H4 (cell line): ENCODE measurements around the gene CAMK2G. TPM values are rescaled to one million over a fixed set of nuclear protein-coding genes. Genes with fewer than 3 reads are reported as not detected.

Experiments
- DNase-seq: peaks from one replicate; pipeline ENCODE4 v3.0.0-alpha.2; 2015; ENCODE audit warnings: low spot score
- total RNA-seq: library from RNA; depleted of rRNA; stranded (reverse); fragments of >200 nt; shearing (Covaris generic); gene quantifications from 2 replicates; pipeline ENCODE4 v1.2.3, GENCODE V29; 2014

The CAMK2G gene
- total RNA-seq, 1 experiment from 2014 or later: 24.1 TPM

DNA sequence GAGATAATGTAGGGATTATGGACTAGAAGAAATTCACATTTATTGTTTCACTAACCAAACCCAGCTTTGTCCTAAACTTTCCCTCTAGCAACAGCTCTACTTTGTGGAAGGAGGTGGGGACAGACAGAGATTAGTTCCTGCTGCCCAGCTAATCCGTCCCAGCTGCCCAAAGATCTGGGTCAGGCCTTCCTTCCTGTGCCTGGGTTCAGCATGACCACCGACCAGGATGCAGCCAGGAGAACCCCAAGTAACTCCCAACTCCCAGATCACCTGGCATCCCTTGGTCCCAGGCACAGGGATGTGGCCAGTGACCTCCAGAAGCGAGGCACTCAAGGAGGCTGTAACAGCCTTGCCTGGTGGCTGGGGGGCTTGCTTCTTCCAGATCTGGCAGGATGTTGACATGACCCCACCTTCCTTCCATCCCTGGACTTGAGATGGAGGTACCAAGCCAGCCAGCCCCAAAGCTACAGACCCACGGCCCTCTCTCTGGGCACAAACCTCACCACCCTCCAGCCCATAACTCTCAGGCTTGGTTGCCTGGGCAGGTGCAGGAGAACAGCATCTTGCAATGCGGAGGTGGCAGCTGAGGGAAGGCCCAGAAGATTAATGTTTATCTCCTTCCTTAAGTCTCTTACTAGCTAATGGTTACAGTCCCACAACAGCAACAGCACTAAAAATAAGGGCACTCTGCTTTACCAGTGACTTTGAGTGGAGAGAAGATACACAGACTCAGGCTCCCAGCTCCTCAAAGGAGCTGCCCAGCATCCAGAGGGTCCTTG lies 11.1 kb downstream of the CAMK2G start:
- DNase-seq: no peak

DNA sequence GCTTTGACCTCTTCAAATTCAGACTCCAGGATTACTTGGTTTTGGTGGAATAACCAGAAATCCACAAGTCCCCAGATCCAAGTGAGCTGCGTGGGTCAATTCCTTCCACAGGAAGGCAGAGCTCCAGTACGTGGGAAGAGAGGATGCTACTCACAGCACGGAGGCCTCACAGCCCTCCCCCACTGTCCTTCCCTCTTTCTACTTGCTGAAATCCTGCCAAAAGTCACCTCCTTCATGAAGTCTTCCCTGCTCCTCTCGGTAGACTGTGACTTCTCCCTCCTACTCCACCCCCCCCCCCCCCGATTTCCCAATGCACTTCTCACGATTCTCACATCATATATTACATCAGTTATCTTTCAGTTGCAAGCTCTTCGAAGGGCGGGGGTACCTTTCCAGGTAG lies 12.3 kb downstream of the CAMK2G start:
- no peak for DNase-seq

DNA sequence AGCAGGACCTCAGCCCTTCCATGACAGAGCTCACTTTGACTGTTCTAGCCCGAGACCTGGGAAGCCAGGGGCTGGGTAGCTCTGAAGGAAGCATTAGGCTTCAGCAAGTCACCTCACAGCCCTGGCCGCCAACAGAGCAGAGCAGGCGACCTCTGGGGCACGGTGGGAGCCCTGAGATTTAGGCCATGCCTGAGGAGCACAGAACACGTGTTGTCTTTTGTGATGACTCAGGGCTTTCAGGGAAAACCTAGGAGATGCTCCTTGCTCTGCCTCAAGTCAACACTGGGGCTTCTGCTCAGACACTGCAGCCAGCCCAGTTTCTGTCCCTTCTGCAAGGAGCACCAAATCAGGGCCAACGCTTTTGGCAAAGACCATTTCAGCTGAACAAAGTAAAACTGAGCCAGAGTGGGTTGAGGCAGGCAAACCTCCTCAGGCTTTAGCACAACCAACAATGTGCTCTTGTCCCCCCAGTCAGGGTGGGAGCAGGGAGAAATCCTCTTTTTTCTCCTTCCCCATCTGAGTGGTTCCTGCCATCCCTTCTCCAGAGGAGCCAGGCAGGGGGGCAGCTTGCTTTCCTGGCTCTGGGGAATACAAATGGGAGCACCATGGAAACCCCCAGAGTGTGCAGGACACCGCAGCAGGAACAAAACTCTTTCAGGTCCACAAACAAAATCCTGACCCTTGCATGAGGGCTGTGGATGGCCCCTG lies 14.4 kb downstream of the CAMK2G start:
- DNase-seq: no peak

DNA sequence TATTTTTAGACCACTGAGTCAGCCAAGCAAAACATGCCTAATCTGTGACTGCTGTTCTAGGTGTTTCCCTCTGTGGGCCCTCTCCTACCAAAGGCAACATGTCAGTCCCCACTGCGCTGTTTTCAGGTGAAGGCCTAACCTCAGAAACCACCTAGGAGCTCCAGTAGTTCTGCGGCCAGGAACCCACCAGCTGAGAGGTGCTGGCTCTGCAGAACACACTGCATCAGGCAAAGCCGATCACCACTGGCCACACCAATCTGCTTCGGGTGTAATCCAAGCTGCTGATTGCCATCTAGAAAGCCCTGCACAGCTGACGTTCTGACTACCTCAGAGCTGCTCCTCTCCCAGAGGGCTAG lies 14.9 kb downstream of the CAMK2G start:
- DNase-seq: no peak

DNA sequence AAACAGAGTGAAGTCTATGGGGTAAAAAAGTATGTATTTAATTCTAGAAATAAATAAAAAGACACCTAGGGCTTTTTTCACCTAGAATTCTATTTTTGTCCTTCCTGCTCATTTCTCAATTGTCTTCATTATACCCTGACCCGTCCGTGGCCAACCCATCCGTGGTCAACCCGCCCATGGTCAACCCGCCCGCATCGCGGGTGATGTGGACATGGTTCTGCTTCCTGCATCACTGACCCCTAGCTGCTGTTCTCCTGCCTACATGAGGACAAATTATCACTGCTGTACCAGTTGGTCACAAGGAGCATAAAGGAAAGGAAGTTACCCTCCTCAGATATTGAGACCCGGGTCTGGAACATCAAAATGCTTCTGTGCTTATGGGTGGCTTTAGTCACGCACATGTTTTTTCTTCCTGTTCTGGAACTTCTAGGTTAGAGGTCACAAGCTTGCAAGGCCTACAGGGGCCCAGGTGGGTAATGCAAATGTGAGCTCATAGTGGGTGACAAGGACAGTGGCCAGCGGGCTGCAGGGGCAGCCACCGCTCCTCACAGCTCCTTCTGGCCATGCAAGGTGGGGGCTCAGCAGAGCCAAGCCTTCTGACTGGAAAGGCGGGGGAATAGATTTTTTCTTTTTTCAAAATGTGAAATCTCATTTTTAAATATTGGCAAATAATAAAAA lies 15.5 kb downstream of the CAMK2G start:
- DNase-seq: no peak

DNA sequence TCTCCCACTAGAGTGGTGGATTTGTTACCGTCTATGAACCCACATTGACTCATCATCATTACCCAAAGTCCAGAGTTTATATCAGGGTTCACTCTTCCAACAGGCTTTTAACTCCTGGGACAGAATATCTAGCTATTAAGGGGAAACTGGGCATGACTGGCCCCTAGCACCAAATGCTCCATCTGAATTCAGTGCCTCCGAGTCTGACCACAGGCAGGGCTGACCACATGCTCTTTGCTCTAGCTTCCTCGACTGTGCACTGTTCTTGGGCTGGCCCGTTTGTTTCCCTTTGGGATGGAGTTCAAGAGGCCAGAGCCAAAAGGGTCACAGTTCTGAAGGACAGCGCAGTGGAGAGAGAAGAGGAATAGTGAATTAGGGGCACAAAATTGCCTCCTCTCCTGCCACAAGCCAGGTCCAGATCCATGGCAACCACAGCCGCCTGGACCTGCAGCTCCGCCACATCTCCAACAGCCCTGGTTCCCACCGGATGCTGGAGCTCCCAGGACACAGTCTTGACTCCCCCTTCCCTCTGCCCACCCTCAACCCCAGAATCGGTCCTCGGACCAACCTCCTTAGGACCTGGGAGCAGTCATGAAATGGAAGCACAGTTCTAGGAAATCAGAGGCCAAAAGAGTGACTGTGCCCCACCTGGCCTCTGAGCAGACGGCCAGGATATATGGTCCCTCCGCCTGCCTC lies 16.2 kb downstream of the CAMK2G start:
- no peak for DNase-seq

DNA sequence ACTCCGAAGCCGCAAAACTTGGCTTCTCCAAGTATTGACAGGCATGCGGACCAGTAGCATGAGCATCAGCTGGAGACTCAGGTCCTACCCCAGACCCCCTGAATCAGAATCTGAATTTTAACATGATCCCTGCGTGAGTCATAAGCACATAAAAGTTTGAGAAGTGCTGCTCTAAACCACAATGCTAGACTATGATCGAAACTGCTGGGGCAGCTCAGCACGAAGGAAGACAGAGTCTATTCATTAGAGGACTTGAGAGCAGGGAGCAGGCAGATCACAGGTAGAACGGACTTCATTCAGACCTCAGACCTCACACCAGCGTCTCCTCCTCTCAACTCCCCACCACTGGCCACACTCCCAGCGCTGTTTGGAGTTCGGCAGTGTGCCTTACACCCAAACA lies 16.9 kb downstream of the CAMK2G start:
- DNase-seq: no peak

DNA sequence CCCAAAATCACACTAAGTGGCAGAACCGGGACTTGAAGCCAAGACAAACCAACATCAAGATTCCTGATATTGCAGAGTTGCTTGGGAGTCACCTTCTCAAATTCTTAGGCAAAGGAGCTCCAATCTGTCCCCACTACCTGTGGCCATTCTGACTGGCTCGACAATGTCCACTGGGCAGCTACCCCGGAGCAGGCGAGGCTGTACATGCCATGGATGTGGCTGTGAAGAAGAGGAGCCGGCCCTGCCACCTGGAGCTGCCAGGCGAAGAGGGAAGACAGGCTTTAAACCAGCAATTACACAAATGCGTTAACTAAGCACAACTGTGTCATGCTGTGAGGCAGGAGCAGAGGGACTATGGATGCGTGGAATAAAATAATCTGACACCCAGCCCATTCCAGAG lies 18.1 kb downstream of the CAMK2G start:
- no peak for DNase-seq

DNA sequence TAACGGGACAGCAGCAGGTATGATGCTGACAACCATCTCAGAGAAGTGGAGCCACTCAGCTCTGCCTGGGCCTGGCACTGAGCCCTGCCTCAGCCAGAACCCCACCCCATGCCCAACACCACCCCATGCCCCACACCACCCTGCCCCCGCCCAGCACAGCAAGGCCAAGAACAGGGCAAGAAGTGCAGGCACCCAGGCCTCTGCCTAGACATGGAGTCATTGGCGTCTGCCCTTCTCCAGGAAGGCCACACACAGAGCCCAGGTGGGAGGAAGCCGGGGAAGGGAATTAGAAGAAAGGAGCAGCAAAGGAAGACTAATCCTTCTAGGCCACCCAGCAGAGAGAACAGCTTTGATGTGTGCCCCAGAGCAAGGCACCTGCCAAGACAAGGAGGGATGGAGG lies 18.9 kb downstream of the CAMK2G start:
- DNase-seq: no peak

DNA sequence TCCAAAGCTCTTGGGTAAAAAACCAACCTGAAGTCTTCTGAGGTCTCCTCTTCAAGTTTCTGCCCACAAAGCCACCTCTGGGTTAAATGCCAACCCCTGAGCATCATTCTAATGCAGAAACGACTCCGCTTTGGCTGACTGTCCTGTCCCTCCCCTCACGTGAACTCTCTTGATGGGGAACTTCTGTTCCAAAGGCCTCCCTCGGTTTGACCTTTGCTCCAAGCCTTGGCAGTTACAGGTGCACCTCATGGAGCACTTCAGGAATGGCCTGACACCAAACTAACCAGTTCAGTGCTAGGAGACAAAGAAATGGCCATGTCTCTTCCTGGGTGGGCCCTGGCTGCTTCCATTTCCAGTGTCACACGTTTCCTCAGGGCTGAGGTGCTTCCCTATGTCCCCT lies 20.0 kb downstream of the CAMK2G start:
- no peak for DNase-seq

DNA sequence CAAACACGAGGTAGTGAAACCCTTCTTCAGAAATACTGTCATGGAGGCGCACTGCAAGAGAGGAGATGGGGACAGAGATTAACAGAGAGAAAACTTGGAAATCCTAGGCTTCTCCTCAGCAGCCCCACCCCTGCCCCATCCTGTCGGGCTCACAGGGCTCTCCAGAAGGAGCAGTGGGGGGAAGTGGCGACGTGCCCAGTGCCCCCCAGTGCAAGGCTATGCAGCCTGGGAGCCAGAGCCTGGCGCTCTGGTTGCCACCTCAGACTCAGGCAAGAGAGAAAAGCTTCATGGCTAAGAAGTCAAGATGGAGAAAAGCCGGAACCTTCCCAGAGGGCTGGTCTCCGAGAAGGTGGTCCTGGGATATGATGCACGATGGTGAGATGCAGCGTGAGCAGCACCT lies 21.2 kb downstream of the CAMK2G start:
- no peak for DNase-seq

DNA sequence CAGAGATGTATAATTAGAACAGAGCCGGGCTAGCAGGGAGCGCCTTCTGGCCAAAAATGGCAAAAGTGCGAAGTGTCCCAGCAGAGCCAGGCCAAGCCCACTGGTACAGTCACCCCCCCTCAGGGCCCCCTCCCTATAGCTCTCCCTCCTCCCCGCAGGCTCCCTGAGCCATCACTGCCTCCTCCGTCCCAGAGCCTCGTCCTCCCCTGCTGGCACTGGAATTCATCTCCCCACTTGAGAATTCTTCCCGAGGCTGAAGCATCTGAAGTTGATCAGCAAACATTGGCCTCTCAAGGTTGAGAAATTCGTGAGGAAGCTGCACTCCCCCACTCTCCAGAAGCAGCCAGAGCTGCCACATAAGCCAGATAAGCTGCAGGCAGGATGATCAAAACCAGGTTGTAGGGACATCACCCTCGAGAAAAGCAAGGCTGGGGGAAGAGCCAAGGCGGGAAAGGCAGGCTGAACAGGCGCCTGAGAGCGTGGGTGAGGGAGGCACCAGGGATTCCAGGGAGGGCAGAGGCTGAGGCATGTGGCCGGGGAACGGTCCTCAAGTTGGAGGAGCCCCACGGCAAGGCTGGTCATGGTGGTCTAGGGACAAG lies 23.4 kb downstream of the CAMK2G start:
- DNase-seq: no peak

DNA sequence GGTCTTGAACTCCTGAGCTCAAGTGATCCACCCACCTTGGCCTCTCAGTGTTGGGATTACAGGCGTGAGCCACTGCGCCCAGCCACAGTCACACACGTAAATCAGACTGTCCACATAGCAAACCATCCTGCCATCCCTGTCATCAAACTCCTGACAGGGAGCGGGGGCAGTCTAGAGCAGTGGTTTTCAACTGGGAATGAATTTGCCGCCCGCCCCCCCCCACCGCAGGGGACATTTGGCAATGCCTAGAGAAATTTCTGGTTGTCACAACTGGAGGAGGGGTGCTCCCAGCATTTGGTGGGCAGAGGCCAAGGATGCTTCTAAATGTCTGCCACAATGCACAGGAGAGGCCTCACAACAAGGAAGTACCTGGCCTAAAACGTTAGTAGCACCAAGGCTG lies 24.1 kb downstream of the CAMK2G start:
- no peak for DNase-seq

DNA sequence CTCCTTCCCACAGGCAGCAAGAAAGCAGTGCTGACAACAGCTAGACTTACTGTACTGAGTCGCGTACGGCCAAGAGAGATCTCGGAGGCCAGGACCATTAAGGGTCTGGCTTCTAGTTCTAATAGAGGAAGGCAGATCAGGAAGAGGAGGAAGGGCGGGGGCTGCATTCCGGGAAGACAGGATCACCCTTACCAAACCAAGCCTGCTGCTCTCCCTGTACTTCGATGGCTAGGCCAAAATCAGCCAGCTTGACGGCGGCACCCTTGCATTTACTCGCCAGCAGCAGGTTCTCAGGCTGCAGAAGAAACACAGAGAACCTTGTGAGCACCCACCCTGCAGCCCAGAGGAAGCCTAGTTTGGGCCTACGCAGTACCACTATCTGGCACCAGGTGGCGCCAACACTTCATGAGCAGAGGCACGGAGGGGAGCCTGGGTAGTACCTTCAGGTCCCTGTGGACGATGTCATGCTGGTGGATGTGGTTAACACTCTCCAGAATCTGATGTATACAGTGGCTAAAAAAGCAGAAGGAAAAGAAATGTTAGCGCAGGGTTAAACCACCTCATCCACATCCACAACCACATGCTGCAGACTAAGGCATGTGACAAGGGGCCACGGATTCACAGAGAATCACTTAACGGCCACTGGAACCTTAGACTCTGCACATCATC lies 25.4 kb downstream of the CAMK2G start:
- DNase-seq: peak; percentile 76

DNA sequence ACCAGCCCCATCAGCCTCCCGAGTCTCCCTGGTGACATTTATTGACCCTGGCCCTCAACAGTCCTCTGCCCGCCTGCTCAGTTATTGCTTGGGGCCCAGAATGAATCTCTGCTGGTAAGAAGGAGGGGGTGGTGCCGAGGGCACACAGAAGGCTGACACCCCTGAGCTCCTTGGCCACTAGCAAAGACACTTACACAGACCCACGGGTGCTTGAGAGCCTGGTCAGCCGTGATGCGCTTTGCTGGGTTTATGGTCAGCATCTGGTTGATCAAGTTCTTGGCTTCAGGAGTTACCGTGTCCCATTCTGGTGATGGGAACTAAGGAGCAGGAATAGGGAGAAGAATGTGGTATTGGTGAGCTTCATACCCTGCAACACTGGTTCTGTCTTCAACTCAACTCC lies 27.3 kb downstream of the CAMK2G start:
- DNase-seq: no peak

DNA sequence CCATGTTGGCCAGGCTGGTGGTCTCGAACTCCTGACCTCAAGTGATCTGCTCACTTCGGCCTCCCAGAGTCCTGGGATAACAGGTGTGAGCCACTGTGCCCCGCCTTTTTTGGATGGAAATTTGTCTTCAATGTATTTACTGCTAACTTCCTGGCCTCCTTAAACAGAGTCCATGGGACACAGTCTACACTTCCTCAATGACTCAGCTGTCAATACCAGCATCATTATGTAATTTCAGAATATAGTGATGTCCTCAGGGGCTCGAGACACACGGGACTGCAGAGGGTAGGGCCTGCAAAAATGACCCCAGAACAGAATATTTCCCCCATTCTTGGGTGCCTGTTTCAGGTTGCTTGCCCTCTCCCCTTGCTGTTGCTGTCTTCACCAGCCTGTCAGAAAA lies 31.1 kb downstream of the CAMK2G start:
- no peak for DNase-seq

DNA sequence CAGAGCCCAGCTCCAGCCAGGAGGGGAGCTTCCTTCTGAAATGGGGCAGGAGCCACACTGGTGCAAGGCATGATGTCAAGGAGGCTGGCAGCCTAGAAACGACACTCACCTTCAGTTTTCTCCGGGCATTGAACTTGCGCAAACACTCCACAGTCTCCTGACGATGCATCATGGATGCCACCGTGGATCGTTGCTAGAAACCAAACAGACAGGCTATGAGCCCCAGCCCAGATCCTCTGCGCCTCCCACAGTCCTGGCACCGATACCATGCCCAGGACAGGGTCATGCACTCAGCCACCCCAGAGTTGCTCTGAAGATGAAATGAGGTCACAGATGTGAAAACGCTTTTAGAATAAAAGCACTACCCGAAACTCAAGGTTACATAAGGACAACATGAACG lies 32.0 kb downstream of the CAMK2G start:
- DNase-seq: no peak

DNA sequence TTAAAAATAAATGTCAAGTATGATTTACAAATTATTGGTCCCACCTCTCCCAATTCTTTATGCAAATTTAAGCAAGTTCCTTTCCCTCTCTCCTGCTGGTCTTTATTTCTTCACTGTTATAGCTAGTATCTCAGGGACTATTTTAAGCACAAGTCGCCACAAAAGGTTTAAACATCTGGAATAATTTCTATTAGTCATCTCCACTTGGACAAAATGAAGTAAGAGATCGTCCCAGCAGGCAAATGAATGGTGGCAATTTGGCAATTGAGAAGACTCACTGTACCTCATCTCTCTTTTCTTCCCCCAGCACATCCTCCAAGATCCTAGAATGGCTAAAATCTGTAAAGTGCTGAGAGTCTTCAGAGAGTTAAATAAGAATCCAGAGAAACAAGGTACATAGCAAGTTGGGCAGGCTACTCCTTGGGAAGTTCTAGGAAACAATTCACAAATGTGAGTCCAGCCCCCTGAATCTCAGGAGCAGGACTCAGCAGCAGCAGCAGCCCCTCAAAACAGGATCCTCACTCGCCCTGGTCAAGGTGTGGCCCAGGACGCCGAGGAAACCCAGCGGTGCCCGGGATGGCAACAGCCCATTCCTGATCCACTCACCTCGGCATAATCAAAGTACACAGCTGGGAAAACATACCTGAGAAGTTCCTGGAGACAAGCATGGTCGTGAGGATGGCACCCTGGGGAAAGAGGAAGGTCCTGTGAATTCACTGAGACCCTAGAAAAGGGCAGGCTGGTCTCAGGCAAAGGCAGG lies 32.6 kb downstream of the CAMK2G start:
- no peak for DNase-seq

DNA sequence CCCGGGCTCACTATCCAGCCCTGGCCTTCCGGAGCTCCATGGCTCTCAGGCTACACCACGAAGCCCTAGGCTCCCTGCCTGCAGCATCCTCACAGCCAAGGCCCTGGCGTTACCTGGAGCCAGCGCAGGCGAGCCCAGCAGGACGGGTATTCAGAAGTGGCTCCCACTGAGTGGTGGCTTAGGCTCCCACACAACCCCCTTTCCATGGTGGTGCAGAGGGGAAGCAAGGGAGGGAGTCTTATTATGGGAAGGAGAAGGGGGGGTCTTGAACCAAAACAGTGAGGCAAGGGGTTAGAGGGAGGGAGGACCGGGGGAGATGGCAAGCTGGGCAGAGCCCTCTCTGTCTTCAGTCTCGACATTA lies 33.3 kb downstream of the CAMK2G start:
- DNase-seq: no peak

DNA sequence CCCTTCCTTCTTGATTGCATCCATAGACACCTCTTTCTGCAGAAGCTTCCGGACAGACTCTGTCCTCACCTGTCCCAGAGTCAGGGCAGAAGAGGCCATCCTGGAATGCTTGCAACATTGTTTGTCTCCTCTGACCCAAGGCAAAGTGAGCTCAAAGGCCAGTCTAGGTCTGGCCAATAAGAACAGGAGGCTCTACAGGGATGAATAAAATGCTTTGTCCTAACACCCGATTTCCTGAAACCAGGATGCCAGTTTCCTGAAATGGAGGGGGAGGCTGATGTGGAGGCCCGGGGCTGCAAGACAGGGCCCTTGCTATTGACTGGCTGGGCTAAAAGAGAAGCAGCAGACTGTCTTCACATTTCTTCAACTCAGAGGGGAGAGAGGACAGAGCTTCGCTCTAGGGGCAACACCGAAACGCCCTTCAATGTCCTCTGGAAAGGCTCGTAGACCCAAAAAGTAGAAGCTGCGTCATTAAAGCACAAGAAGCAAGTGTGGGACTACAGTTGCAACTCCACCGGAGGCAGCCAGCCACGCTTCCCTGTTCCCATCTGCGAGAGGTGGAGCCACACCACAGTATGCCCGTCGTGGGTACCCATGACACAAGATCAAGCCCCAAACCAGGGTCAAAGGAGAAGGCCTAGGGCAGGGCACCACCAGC lies 33.8 kb downstream of the CAMK2G start:
- DNase-seq: no peak
